HEK293 (cell line): ENCODE measurements around the gene VGLL4.

ENCODE experiments used
- GLIS2 ChIP-seq: fragments of 450-650 bp; formaldehyde crosslinking; IDR thresholded peaks from 2 replicates; pipeline ENCODE4 v1.5.1; 2016; ENCODE audit warnings: missing biosample characterization, missing genetic modification characterization
- MEIS1 ChIP-seq: sonication (generic); formaldehyde crosslinking; IDR thresholded peaks from 2 replicates; pipeline ENCODE4 v1.8.1; 2022; ENCODE audit warnings: missing genetic modification reagents, mild to moderate bottlenecking, borderline replicate concordance
- MYNN ChIP-seq: fragments of 450-650 bp; formaldehyde crosslinking; IDR thresholded peaks from 2 replicates; pipeline ENCODE4 v1.5.1; 2016; ENCODE audit warnings: missing biosample characterization, missing genetic modification characterization, borderline replicate concordance
- ZFP3 ChIP-seq: fragments of 450-650 bp; formaldehyde crosslinking; IDR thresholded peaks from 2 replicates; pipeline ENCODE4 v1.5.1; 2016; ENCODE audit warnings: low read depth, missing biosample characterization, missing genetic modification characterization
- ZFP37 ChIP-seq: fragments of 450-650 bp; formaldehyde crosslinking; IDR thresholded peaks from 2 replicates; pipeline ENCODE4 v1.5.1; 2016; ENCODE audit warnings: missing biosample characterization, missing genetic modification characterization
- ZNF138 ChIP-seq: fragments of 450-650 bp; formaldehyde crosslinking; IDR thresholded peaks from 2 replicates; pipeline ENCODE4 v1.5.1; 2016; ENCODE audit warnings: missing biosample characterization, missing genetic modification characterization, borderline replicate concordance
- ZNF23 ChIP-seq: fragments of 450-650 bp; formaldehyde crosslinking; IDR thresholded peaks from 2 replicates; pipeline ENCODE4 v1.5.1; 2016; ENCODE audit warnings: missing biosample characterization, missing genetic modification characterization, borderline replicate concordance
- ZNF350 ChIP-seq: fragments of 450-650 bp; formaldehyde crosslinking; IDR thresholded peaks from 2 replicates; pipeline ENCODE4 v1.5.0; 2017; ENCODE audit warnings: missing biosample characterization, mild to moderate bottlenecking, missing genetic modification characterization
- ZNF433 ChIP-seq: fragments of 450-650 bp; formaldehyde crosslinking; IDR thresholded peaks from 2 replicates; pipeline ENCODE4 v1.5.1; 2016; ENCODE audit warnings: missing biosample characterization, missing genetic modification characterization, low read depth
- TF ChIP-seq, protein P1 (sequence below): fragments of 450-650 bp; formaldehyde crosslinking; IDR thresholded peaks from 2 replicates; pipeline ENCODE4 v1.5.1; 2016; ENCODE audit warnings: missing biosample characterization, missing genetic modification characterization
- TF ChIP-seq, protein P2 (sequence below): fragments of 450-650 bp; formaldehyde crosslinking; IDR thresholded peaks from 2 replicates; pipeline ENCODE4 v1.5.1; 2016; ENCODE audit warnings: missing biosample characterization, missing genetic modification characterization
- TF ChIP-seq, protein P3 (sequence below): fragments of 450-650 bp; formaldehyde crosslinking; IDR thresholded peaks from 2 replicates; pipeline ENCODE4 v1.5.1; 2016; ENCODE audit warnings: missing biosample characterization, missing genetic modification characterization

DNA sequence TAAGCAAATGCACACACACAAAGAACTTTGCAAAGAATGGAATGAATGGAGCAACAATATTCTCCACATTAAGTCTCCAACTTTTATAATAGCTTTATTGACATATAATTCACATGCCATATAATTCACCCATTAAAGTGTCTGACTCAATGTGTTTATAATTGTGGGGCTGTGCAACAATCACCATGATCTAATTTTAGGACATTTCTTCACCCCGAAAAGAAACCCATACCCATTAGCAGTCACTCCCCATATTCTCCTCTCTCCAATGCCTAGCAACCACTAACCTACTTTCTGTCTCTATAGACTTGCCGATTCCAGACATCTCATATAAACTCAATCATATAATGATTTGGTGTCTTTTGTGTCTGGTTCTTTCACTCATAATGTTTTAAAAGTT lies 22.6 kb downstream of the VGLL4 start:
- no peak for TF ChIP-seq ZNF23 (tag by site-specific recombination)
- TF ChIP-seq, protein P1, sequence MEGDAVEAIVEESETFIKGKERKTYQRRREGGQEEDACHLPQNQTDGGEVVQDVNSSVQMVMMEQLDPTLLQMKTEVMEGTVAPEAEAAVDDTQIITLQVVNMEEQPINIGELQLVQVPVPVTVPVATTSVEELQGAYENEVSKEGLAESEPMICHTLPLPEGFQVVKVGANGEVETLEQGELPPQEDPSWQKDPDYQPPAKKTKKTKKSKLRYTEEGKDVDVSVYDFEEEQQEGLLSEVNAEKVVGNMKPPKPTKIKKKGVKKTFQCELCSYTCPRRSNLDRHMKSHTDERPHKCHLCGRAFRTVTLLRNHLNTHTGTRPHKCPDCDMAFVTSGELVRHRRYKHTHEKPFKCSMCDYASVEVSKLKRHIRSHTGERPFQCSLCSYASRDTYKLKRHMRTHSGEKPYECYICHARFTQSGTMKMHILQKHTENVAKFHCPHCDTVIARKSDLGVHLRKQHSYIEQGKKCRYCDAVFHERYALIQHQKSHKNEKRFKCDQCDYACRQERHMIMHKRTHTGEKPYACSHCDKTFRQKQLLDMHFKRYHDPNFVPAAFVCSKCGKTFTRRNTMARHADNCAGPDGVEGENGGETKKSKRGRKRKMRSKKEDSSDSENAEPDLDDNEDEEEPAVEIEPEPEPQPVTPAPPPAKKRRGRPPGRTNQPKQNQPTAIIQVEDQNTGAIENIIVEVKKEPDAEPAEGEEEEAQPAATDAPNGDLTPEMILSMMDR (tag by site-specific recombination) = no peak
- no peak for TF ChIP-seq ZNF433 (tag by site-specific recombination)
- no peak for TF ChIP-seq ZFP37 (tag by site-specific recombination)
- TF ChIP-seq GLIS2 (tag by site-specific recombination) = no peak
- TF ChIP-seq MYNN = no peak
- TF ChIP-seq, protein P2, sequence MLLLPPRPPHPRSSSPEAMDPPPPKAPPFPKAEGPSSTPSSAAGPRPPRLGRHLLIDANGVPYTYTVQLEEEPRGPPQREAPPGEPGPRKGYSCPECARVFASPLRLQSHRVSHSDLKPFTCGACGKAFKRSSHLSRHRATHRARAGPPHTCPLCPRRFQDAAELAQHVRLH (tag by site-specific recombination) = no peak
- TF ChIP-seq MEIS1 (CRISPR knock-in tag) = no peak
- TF ChIP-seq, protein P3, sequence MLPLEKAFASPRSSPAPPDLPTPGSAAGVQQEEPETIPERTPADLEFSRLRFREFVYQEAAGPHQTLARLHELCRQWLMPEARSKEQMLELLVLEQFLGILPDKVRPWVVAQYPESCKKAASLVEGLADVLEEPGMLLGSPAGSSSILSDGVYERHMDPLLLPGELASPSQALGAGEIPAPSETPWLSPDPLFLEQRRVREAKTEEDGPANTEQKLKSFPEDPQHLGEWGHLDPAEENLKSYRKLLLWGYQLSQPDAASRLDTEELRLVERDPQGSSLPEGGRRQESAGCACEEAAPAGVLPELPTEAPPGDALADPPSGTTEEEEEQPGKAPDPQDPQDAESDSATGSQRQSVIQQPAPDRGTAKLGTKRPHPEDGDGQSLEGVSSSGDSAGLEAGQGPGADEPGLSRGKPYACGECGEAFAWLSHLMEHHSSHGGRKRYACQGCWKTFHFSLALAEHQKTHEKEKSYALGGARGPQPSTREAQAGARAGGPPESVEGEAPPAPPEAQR (tag by site-specific recombination) = no peak
- TF ChIP-seq ZFP3 (tag by site-specific recombination) = no peak
- TF ChIP-seq ZNF138 (tag by site-specific recombination) = no peak
- TF ChIP-seq ZNF350 (tag by site-specific recombination) = no peak
